SK-N-SH (cell line): Measurements from ENCODE around the gene CRYBG1. TPM values are rescaled to one million over a fixed set of nuclear protein-coding genes. Genes with fewer than 3 reads are reported as not detected.

Experiments
- CTCF ChIA-PET: fragments of 300-600, 350-600 bp; formaldehyde crosslinking; extraction: SDS; loops from one replicate; lab custom pipeline; 2021; lab: Yijun Ruan, JAX
- POLR2A ChIA-PET: fragments of 350-600 bp; sonication (Branson Sonifier 250); formaldehyde crosslinking; extraction: SDS; loops from one replicate; lab custom pipeline; 2020; ENCODE audit warnings: antibody characterized with exemption, inconsistent platforms; lab: Yijun Ruan, JAX
- DNase-seq: peaks from one replicate; pipeline ENCODE4 v3.0.0; 2012
- H2AFZ ChIP-seq: fragments of 200-600 bp; sonication (generic); 2 replicates; pipeline ENCODE4 v1.8.1; 2016; ENCODE audit warnings: antibody characterized with exemption, mild to moderate bottlenecking, low read depth
- H3F3A ChIP-seq: fragments of 200-600 bp; sonication (generic); replicated peaks from 2 replicates; pipeline ENCODE3; 2016; ENCODE audit warnings: antibody characterized with exemption, mild to moderate bottlenecking; ENCODE audit not compliant: insufficient read depth
- H3K27ac ChIP-seq, 2 experiments: fragments of 200-500 bp in 1 of 2; fragments of 200-600 bp in 1 of 2; sonication (Bioruptor generic) in 1 of 2; sonication (generic), shearing (Covaris generic) in 1 of 2; 2 replicates each; pipeline versions ENCODE4 v1.5.1 to v1.6.1; 2014 to 2016; ENCODE audit warnings: low read depth in 2 of 2, inconsistent platforms in 1 of 2, low read length in 1 of 2, mild to moderate bottlenecking in 1 of 2, mixed read lengths in 1 of 2
- H3K27me3 ChIP-seq: fragments of 200-600 bp; sonication (generic), shearing (Covaris generic); 2 replicates; pipeline ENCODE4 v1.6.1; 2016; ENCODE audit warnings: mixed run types; ENCODE audit not compliant: insufficient read depth
- H3K36me3 ChIP-seq, 2 experiments: fragments of 200-500 bp in 1 of 2; fragments of 200-600 bp in 1 of 2; sonication (Bioruptor generic) in 1 of 2; sonication (generic) in 1 of 2; replicated peaks in 1 of 2; 2 replicates each; pipeline versions ENCODE3 to v1.5.1; 2014 to 2016; ENCODE audit warnings: low read length in 1 of 2, mild to moderate bottlenecking in 1 of 2; ENCODE audit not compliant: insufficient read depth in 2 of 2, control insufficient read depth in 1 of 2
- H3K4me1 ChIP-seq, 2 experiments: fragments of 200-500 bp in 1 of 2; fragments of 200-600 bp in 1 of 2; sonication (Bioruptor generic) in 1 of 2; sonication (generic), shearing (Covaris generic) in 1 of 2; 2 replicates each; pipeline versions ENCODE4 v1.5.1 to v1.6.1; 2014 to 2016; ENCODE audit warnings: low read depth in 1 of 2, low read length in 1 of 2, mixed run types in 1 of 2; ENCODE audit not compliant: insufficient read depth in 2 of 2, control insufficient read depth in 1 of 2
- H3K4me2 ChIP-seq: fragments of 200-600 bp; sonication (generic), shearing (Covaris generic); 2 replicates; pipeline ENCODE4 v1.6.1; 2017; ENCODE audit warnings: mixed run types
- H3K4me3 ChIP-seq, 2 experiments: fragments of 200-500 bp in 1 of 2; fragments of 200-600 bp in 1 of 2; sonication (Bioruptor generic) in 1 of 2; sonication (generic), shearing (Covaris generic) in 1 of 2; 2 replicates each; pipeline versions ENCODE4 v1.5.1 to v1.8.1; 2014 to 2016; ENCODE audit warnings: low read depth in 2 of 2, inconsistent platforms in 1 of 2, low read length in 1 of 2, mild to moderate bottlenecking in 1 of 2, mixed read lengths in 1 of 2, moderate library complexity in 1 of 2
- H3K79me2 ChIP-seq: fragments of 200-600 bp; sonication (generic); 2 replicates; pipeline ENCODE4 v1.8.1; 2017; ENCODE audit warnings: mild to moderate bottlenecking; ENCODE audit not compliant: insufficient read depth
- H3K9ac ChIP-seq: fragments of 200-600 bp; sonication (generic); 2 replicates; pipeline ENCODE4 v1.6.1; 2017; ENCODE audit warnings: mixed run types
- H3K9me2 ChIP-seq: fragments of 200-600 bp; sonication (generic); 2 replicates; pipeline ENCODE4 v1.6.1; 2017; ENCODE audit warnings: mixed run types
- H3K9me3 ChIP-seq: fragments of 200-600 bp; sonication (generic); 2 replicates; pipeline ENCODE4 v1.6.1; 2017; ENCODE audit warnings: mixed run types, mild to moderate bottlenecking, moderate library complexity
- H4K20me1 ChIP-seq: fragments of 200-600 bp; sonication (generic); 2 replicates; pipeline ENCODE4 v1.6.1; 2017; ENCODE audit warnings: mild to moderate bottlenecking, mixed run types; ENCODE audit not compliant: insufficient read depth
- CTCF ChIP-seq: fragments of 200-600 bp; sonication (generic); IDR thresholded peaks from 2 replicates; pipeline ENCODE4 v1.6.1; 2017; ENCODE audit warnings: antibody characterized with exemption, mild to moderate bottlenecking, moderate library complexity
- EZH2phosphoT487 ChIP-seq: fragments of 200-600 bp; sonication (generic); IDR thresholded peaks from 2 replicates; pipeline ENCODE4 v1.6.1; 2017; ENCODE audit warnings: low read depth, mixed run types, mild to moderate bottlenecking, antibody characterized with exemption, moderate library complexity, borderline replicate concordance
- GABPA ChIP-seq: IDR thresholded peaks from 2 replicates; pipeline ENCODE4 v1.4.0; 2012; ENCODE audit warnings: low read depth, mild to moderate bottlenecking
- IRF3 ChIP-seq: fragments of 150-350 bp; IDR thresholded peaks from 2 replicates; pipeline ENCODE4 v1.6.1; 2016; ENCODE audit warnings: mild to moderate bottlenecking, low read depth, low read length
- MEF2A ChIP-seq: IDR thresholded peaks from 2 replicates; pipeline ENCODE4 v1.4.0; 2012; ENCODE audit warnings: low read depth, borderline replicate concordance
- RAD21 ChIP-seq: IDR thresholded peaks from 2 replicates; pipeline ENCODE4 v1.6.1; 2012; ENCODE audit warnings: mild to moderate bottlenecking, low read length
- RCOR1 ChIP-seq: fragments of 150-350 bp; IDR thresholded peaks from 2 replicates; pipeline ENCODE4 v1.6.1; 2017; ENCODE audit warnings: antibody characterized with exemption, low read length
- SMC3 ChIP-seq: IDR thresholded peaks from 2 replicates; pipeline ENCODE4 v1.6.1; 2012; ENCODE audit warnings: low read depth, low read length, improper control_type of control experiment
- TCF12 ChIP-seq: IDR thresholded peaks from 2 replicates; pipeline ENCODE4 v1.4.0; 2012
- TEAD4 ChIP-seq: IDR thresholded peaks from 2 replicates; pipeline ENCODE4 v1.4.0; 2012; ENCODE audit warnings: mild to moderate bottlenecking, borderline replicate concordance; ENCODE audit not compliant: insufficient read depth
- WGBS: methylation state at CpG from one replicate; pipeline ENCODE4 v1.1.6; 2017; ENCODE audit warnings: low lambda C conversion rate; 5-methylcytosine and 5-hydroxymethylcytosine counted together
- polyA plus RNA-seq, 3 experiments: library from polyadenylated mRNA; depleted of rRNA; stranded (reverse); fragments of >200 nt; gene quantifications; 2 replicates each; pipeline ENCODE4 v1.2.3, GENCODE V29; 2012
- TF ChIP-seq, protein P1 (sequence below): IDR thresholded peaks from 2 replicates; pipeline ENCODE4 v1.4.0; 2012; ENCODE audit warnings: low read depth, borderline replicate concordance

The CRYBG1 gene, protein sequence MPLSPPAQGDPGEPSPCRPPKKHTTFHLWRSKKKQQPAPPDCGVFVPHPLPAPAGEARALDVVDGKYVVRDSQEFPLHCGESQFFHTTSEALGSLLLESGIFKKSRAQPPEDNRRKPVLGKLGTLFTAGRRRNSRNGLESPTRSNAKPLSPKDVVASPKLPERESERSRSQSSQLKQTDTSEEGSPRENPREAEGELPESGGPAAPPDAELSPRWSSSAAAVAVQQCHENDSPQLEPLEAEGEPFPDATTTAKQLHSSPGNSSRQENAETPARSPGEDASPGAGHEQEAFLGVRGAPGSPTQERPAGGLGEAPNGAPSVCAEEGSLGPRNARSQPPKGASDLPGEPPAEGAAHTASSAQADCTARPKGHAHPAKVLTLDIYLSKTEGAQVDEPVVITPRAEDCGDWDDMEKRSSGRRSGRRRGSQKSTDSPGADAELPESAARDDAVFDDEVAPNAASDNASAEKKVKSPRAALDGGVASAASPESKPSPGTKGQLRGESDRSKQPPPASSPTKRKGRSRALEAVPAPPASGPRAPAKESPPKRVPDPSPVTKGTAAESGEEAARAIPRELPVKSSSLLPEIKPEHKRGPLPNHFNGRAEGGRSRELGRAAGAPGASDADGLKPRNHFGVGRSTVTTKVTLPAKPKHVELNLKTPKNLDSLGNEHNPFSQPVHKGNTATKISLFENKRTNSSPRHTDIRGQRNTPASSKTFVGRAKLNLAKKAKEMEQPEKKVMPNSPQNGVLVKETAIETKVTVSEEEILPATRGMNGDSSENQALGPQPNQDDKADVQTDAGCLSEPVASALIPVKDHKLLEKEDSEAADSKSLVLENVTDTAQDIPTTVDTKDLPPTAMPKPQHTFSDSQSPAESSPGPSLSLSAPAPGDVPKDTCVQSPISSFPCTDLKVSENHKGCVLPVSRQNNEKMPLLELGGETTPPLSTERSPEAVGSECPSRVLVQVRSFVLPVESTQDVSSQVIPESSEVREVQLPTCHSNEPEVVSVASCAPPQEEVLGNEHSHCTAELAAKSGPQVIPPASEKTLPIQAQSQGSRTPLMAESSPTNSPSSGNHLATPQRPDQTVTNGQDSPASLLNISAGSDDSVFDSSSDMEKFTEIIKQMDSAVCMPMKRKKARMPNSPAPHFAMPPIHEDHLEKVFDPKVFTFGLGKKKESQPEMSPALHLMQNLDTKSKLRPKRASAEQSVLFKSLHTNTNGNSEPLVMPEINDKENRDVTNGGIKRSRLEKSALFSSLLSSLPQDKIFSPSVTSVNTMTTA (N-terminal part only)
- 13.8 and 14.9 TPM in 2 replicates for polyA plus RNA-seq (2012; rRNA removed)
- polyA plus RNA-seq (2012; cell fraction: cytosol; rRNA removed) = 16.2 and 16.7 TPM in 2 replicates
- 24.5 and 36.9 TPM in 2 replicates for polyA plus RNA-seq (2012; cell fraction: nucleus; rRNA removed)

- H2AFZ ChIP-seq = peak within 1 kb of the TSS; percentile 92
- peaks cover 0 to 12% of the 10 kb centered on the region in 2 experiments; a peak in 1 of 4 replicates for H3K4me1 ChIP-seq
- no peaks in the 10 kb centered on the region for H3K9me3 ChIP-seq
- no peak within 1 kb of the TSS for H3K27ac ChIP-seq
- WGBS = 0% methylated on average over 4 of the region's 66 CpGs
- H3K79me2 ChIP-seq = no peaks in the 10 kb centered on the region
- peak within 1 kb of the TSS; percentile 87 for H3K4me2 ChIP-seq
- H3K27me3 ChIP-seq = peaks cover 21% of the 10 kb centered on the region; the same call in 1 of the 2 replicates
- H3F3A ChIP-seq = peaks cover 2% of the 10 kb centered on the region
- TF ChIP-seq TEAD4 (no peak), TCF12 (no peak), GABPA (no peak), EZH2phosphoT487 (no peak), CTCF (peak; percentile 88), RCOR1 (no peak), MEF2A (no peak), IRF3 (no peak), RAD21 (peak; percentile 22; the same call in 1 of the 2 replicates), SMC3 (peak; percentile 12; the same call in 1 of the 2 replicates)
- TF ChIP-seq, protein P1, sequence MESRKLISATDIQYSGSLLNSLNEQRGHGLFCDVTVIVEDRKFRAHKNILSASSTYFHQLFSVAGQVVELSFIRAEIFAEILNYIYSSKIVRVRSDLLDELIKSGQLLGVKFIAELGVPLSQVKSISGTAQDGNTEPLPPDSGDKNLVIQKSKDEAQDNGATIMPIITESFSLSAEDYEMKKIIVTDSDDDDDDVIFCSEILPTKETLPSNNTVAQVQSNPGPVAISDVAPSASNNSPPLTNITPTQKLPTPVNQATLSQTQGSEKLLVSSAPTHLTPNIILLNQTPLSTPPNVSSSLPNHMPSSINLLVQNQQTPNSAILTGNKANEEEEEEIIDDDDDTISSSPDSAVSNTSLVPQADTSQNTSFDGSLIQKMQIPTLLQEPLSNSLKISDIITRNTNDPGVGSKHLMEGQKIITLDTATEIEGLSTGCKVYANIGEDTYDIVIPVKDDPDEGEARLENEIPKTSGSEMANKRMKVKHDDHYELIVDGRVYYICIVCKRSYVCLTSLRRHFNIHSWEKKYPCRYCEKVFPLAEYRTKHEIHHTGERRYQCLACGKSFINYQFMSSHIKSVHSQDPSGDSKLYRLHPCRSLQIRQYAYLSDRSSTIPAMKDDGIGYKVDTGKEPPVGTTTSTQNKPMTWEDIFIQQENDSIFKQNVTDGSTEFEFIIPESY = no peak
- TF ChIP-seq, all 33 proteins: peak for 3
- Histone ChIP-seq H4K20me1 (no peaks in the 10 kb centered on the region), H3K36me3 (no peaks in the 10 kb centered on the region), H3K4me3 (peak within 1 kb of the TSS; percentile 54 to 65), H3K9me2 (no peaks in the 10 kb centered on the region), H3K9ac (no peak within 1 kb of the TSS)
- DNase-seq = peak; percentile 92
- CTCF ChIA-PET = interaction anchor here (0.6 to 3.4 kb wide), 38 partner anchors 11 to 792 kb away, joined by 3 to 38 read pairs (median 3); partner anchors contain the start of gene ATG5
- POLR2A ChIA-PET = no interaction called here
Observed at GRCh38 chr6:106360410-106360988, at the start of gene CRYBG1. Gene CRYBG1, plus strand, starts transcription at chr6:106360717. Its CDS starts 192 bp downstream, at chr6:106360909.
